GM23338 (cell line): ENCODE measurements around the gene JOSD1. TPM values are rescaled to one million over a fixed set of nuclear protein-coding genes. Genes with fewer than 3 reads are reported as not detected.

Experiments
- ATAC-seq: fragments of 200-7000 bp; cut with Tn5 transposase; 3 replicates; pipeline ENCODE4 v1.9.1; 2020
- DNase-seq: peaks from one replicate; pipeline ENCODE4 v3.0.0-alpha.2; 2015; ENCODE audit warnings: low spot score
- H2AFZ ChIP-seq: fragments of 200-600 bp; sonication (generic); 2 replicates; pipeline ENCODE4 v1.8.0; 2016; ENCODE audit warnings: antibody characterized with exemption, mild to moderate bottlenecking, moderate library complexity
- H3F3A ChIP-seq: fragments of 200-600 bp; sonication (generic); replicated peaks from 2 replicates; pipeline ENCODE4 v1.8.0; 2017; ENCODE audit warnings: antibody characterized with exemption, mixed run types, low read depth
- H3K27ac ChIP-seq: fragments of 200-600 bp; sonication (generic); 2 replicates; pipeline ENCODE4 v1.6.1; 2016; ENCODE audit warnings: low read depth
- H3K27me3 ChIP-seq: fragments of 200-600 bp; sonication (generic); 2 replicates; pipeline ENCODE4 v1.8.0; 2016; ENCODE audit warnings: mild to moderate bottlenecking, mixed run types, moderate library complexity; ENCODE audit not compliant: insufficient read depth
- H3K36me3 ChIP-seq: fragments of 200-600 bp; sonication (generic); 2 replicates; pipeline ENCODE4 v1.8.0; 2016; ENCODE audit warnings: mild to moderate bottlenecking; ENCODE audit not compliant: insufficient read depth
- H3K4me1 ChIP-seq: fragments of 200-600 bp; sonication (generic); 2 replicates; pipeline ENCODE4 v1.8.0; 2016; ENCODE audit warnings: mild to moderate bottlenecking, moderate library complexity; ENCODE audit not compliant: insufficient read depth
- H3K4me2 ChIP-seq: fragments of 200-600 bp; sonication (generic); 2 replicates; pipeline ENCODE4 v1.7.1; 2017; ENCODE audit warnings: mixed run types
- H3K4me3 ChIP-seq: fragments of 200-600 bp; sonication (generic); 2 replicates; pipeline ENCODE4 v1.6.1; 2016; ENCODE audit warnings: mixed run types
- H3K79me2 ChIP-seq: fragments of 200-600 bp; sonication (generic); replicated peaks from 2 replicates; pipeline ENCODE4 v1.8.0; 2017; ENCODE audit warnings: mild to moderate bottlenecking; ENCODE audit not compliant: insufficient read depth
- H3K9me2 ChIP-seq: fragments of 200-600 bp; sonication (generic); 2 replicates; pipeline ENCODE4 v1.8.0; 2017; ENCODE audit not compliant: insufficient read depth
- H4K20me1 ChIP-seq: fragments of 200-600 bp; sonication (generic); replicated peaks from 2 replicates; pipeline ENCODE4 v1.8.0; 2017; ENCODE audit warnings: mild to moderate bottlenecking; ENCODE audit not compliant: insufficient read depth
- H3K27ac Mint-ChIP-seq: 2 replicates; pipeline ENCODE4 v1.8.0; 2020; ENCODE audit warnings: inconsistent platforms, mild to moderate bottlenecking, moderate library complexity, mixed read lengths
- H3K27me3 Mint-ChIP-seq: 3 replicates; pipeline ENCODE4 v1.8.0; 2022; ENCODE audit warnings: low read depth, mild to moderate bottlenecking, moderate library complexity, mixed read lengths, inconsistent platforms; ENCODE audit not compliant: insufficient read depth, poor library complexity
- H3K36me3 Mint-ChIP-seq: 3 replicates; pipeline ENCODE4 v1.8.0; 2021; ENCODE audit warnings: low read depth, mild to moderate bottlenecking, inconsistent platforms, moderate library complexity, mixed read lengths
- H3K4me1 Mint-ChIP-seq: 3 replicates; pipeline ENCODE4 v1.8.0; 2020; ENCODE audit warnings: mild to moderate bottlenecking, inconsistent platforms, mixed read lengths
- H3K4me3 Mint-ChIP-seq: 3 replicates; pipeline ENCODE4 v1.8.0; 2021; ENCODE audit warnings: moderate library complexity, mild to moderate bottlenecking, inconsistent platforms, mixed read lengths
- H3K9me3 Mint-ChIP-seq: 3 replicates; pipeline ENCODE4 v1.8.0; 2020; ENCODE audit warnings: moderate library complexity, mild to moderate bottlenecking, inconsistent platforms, mixed read lengths
- CREB1 ChIP-seq: fragments of 250-450 bp; sonication (Bioruptor Pico); IDR thresholded peaks from 2 replicates; pipeline ENCODE4 v1.5.0; 2020; ENCODE audit warnings: low read depth, mild to moderate bottlenecking, moderate library complexity
- ETS1 ChIP-seq: IDR thresholded peaks from 2 replicates; pipeline ENCODE4 v1.6.1; 2016; ENCODE audit warnings: antibody characterized with exemption
- EZH2 ChIP-seq: fragments of 200-600 bp; sonication (generic); IDR thresholded peaks from one replicate; pipeline ENCODE4 v1.8.0; 2017; ENCODE audit warnings: antibody characterized with exemption, mild to moderate bottlenecking, low read depth; ENCODE audit not compliant: unreplicated experiment
- EZH2phosphoT487 ChIP-seq: fragments of 200-600 bp; sonication (generic); IDR thresholded peaks from one replicate; pipeline ENCODE4 v1.8.1; 2018; ENCODE audit warnings: antibody characterized with exemption; ENCODE audit not compliant: unreplicated experiment
- NANOG ChIP-seq: IDR thresholded peaks from 2 replicates; pipeline ENCODE4 v1.6.1; 2016; ENCODE audit warnings: antibody characterized with exemption, borderline replicate concordance
- POLR2AphosphoS5 ChIP-seq: IDR thresholded peaks from 2 replicates; pipeline ENCODE4 v1.6.1; 2016; ENCODE audit warnings: antibody characterized with exemption, low read depth
- REST ChIP-seq: IDR thresholded peaks from one replicate; pipeline ENCODE4 v1.6.1; 2018; ENCODE audit warnings: antibody characterized with exemption; ENCODE audit not compliant: unreplicated experiment
- STAT1 ChIP-seq: IDR thresholded peaks from one replicate; pipeline ENCODE4 v1.6.1; 2016; ENCODE audit warnings: antibody characterized with exemption; ENCODE audit not compliant: unreplicated experiment
- ZNF114 ChIP-seq: fragments of 250-450 bp; sonication (Bioruptor Pico); IDR thresholded peaks from 2 replicates; pipeline ENCODE4 v1.5.0; 2020; ENCODE audit warnings: mild to moderate bottlenecking, moderate library complexity
- ZNF331 ChIP-seq: fragments of 250-450 bp; sonication (Bioruptor Pico); IDR thresholded peaks from 2 replicates; pipeline ENCODE4 v1.5.0; 2020; ENCODE audit warnings: low read depth, mild to moderate bottlenecking, moderate library complexity
- polyA plus RNA-seq: library from polyadenylated mRNA; unstranded; fragments of >200 nt; fragmentation: Nextera tagmentation; extraction: Ambion mirVana; gene quantifications from 2 replicates; pipeline ENCODE4 v1.2.1, GENCODE V29; 2016
- total RNA-seq: library from RNA; depleted of rRNA; stranded (reverse); fragments of >200 nt; shearing (Covaris generic); gene quantifications from 2 replicates; pipeline ENCODE4 v1.2.3, GENCODE V29; 2014
- TF ChIP-seq, protein P1 (sequence below): fragments of 250-450 bp; sonication (Bioruptor Pico); IDR thresholded peaks from 2 replicates; pipeline ENCODE4 v1.5.0; 2020; ENCODE audit warnings: mild to moderate bottlenecking, moderate library complexity

Gene JOSD1
- total and polyA plus RNA-seq, 2 experiments from 2014 or later, result 4.6 to 19.7 TPM

DNA sequence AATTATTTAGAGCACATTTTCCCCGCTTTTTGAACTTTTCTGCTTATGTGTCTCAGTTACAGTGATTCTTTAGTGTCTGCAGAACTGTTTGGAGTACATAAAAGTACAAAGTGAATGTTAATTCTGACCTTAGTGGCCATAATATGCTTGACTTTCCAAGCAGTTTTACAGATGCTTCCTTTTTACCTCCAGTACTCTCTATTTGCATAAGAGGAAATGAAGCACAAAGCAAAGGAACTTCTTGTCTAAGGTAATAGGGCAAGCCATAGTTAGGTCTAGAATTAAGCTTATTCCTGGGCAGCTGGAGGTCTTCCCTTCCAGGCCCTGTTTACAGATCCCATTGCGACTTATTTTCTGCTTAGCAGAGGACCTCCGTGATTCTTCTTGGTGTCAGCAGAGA, 8.6 kb upstream of the JOSD1 start:
- H3K27ac Mint-ChIP-seq, result no peak overlapping the region
- peaks cover 11% of the 10 kb centered on the region for H3K27me3 Mint-ChIP-seq

More for the DNA sequence above, 8.6 kb upstream of the JOSD1 start:
- Histone ChIP-seq H3K36me3 (peaks cover 10% of the 10 kb centered on the region; the same call in 1 of the 2 replicates), H3K4me1 (peaks cover 58% of the 10 kb centered on the region), H3K4me2 (peak overlapping the region; percentile 41), H3K79me2 (peaks cover 81% of the 10 kb centered on the region), H3K27me3 (no peaks in the 10 kb centered on the region), H3F3A (0 out of 2 replicates have a peak, but pooled peaks cover 4% of the 10 kb centered on the region), H2AFZ (no peak overlapping the region), H3K9me2 (no peaks in the 10 kb centered on the region), H3K27ac (no peak overlapping the region), H4K20me1 (peaks cover 60% of the 10 kb centered on the region), H3K4me3 (no peak overlapping the region)
- Mint-ChIP-seq H3K4me1 (peaks cover 67% of the 10 kb centered on the region), H3K9me3 (no peaks in the 10 kb centered on the region), H3K4me3 (no peak overlapping the region; the same call in 2 of the 3 replicates), H3K36me3 (peaks cover 15% of the 10 kb centered on the region)
- DNase-seq, result no peak
- no peak for ATAC-seq
- TF ChIP-seq NANOG (no peak), ZNF331 (CRISPR knock-in tag) (no peak), ETS1 (no peak), CREB1 (CRISPR knock-in tag) (no peak), STAT1 (no peak), POLR2AphosphoS5 (no peak), EZH2 (no peak), EZH2phosphoT487 (no peak), REST (no peak), ZNF114 (CRISPR knock-in tag) (no peak)
- TF ChIP-seq, protein P1, sequence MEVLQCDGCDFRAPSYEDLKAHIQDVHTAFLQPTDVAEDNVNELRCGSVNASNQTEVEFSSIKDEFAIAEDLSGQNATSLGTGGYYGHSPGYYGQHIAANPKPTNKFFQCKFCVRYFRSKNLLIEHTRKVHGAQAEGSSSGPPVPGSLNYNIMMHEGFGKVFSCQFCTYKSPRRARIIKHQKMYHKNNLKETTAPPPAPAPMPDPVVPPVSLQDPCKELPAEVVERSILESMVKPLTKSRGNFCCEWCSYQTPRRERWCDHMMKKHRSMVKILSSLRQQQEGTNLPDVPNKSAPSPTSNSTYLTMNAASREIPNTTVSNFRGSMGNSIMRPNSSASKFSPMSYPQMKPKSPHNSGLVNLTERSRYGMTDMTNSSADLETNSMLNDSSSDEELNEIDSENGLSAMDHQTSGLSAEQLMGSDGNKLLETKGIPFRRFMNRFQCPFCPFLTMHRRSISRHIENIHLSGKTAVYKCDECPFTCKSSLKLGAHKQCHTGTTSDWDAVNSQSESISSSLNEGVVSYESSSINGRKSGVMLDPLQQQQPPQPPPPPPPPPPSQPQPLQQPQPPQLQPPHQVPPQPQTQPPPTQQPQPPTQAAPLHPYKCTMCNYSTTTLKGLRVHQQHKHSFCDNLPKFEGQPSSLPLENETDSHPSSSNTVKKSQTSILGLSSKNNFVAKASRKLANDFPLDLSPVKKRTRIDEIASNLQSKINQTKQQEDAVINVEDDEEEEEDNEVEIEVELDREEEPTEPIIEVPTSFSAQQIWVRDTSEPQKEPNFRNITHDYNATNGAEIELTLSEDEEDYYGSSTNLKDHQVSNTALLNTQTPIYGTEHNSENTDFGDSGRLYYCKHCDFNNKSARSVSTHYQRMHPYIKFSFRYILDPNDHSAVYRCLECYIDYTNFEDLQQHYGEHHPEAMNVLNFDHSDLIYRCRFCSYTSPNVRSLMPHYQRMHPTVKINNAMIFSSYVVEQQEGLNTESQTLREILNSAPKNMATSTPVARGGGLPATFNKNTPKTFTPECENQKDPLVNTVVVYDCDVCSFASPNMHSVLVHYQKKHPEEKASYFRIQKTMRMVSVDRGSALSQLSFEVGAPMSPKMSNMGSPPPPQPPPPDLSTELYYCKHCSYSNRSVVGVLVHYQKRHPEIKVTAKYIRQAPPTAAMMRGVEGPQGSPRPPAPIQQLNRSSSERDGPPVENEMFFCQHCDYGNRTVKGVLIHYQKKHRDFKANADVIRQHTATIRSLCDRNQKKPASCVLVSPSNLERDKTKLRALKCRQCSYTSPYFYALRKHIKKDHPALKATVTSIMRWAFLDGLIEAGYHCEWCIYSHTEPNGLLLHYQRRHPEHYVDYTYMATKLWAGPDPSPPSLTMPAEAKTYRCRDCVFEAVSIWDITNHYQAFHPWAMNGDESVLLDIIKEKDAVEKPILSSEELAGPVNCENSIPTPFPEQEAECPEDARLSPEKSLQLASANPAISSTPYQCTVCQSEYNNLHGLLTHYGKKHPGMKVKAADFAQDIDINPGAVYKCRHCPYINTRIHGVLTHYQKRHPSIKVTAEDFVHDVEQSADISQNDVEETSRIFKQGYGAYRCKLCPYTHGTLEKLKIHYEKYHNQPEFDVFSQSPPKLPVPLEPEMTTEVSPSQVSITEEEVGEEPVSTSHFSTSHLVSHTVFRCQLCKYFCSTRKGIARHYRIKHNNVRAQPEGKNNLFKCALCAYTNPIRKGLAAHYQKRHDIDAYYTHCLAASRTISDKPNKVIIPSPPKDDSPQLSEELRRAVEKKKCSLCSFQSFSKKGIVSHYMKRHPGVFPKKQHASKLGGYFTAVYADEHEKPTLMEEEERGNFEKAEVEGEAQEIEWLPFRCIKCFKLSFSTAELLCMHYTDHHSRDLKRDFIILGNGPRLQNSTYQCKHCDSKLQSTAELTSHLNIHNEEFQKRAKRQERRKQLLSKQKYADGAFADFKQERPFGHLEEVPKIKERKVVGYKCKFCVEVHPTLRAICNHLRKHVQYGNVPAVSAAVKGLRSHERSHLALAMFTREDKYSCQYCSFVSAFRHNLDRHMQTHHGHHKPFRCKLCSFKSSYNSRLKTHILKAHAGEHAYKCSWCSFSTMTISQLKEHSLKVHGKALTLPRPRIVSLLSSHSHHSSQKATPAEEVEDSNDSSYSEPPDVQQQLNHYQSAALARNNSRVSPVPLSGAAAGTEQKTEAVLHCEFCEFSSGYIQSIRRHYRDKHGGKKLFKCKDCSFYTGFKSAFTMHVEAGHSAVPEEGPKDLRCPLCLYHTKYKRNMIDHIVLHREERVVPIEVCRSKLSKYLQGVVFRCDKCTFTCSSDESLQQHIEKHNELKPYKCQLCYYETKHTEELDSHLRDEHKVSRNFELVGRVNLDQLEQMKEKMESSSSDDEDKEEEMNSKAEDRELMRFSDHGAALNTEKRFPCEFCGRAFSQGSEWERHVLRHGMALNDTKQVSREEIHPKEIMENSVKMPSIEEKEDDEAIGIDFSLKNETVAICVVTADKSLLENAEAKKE, result no peak
